ENCODE data around the gene PTGDS. TPM values are rescaled to one million over a fixed set of nuclear protein-coding genes. Genes with fewer than 3 reads are reported as not detected.

PTGDS gene
- total and polyA plus RNA-seq, 2 donors from 2014 or later = 236 to 709 TPM

- H3K27me3 ChIP-seq (ENCODE audit: control insufficient read depth, insufficient read depth, low read length) = no peaks in the 10 kb centered on the region
- intact Hi-C loops (cut with DNase I) = no loop called here
- TF ChIP-seq CTCF (IDR thresholded peaks at IDR 0.05; ENCODE audit: borderline replicate concordance, extremely low read depth, insufficient read depth) = no peak
- H3K4me3 ChIP-seq (ENCODE audit: low read length in 3 of 3) = no peak overlapping the region
- H3K9ac ChIP-seq (ENCODE audit: low read length in 3 of 3) = no peak overlapping the region
- no peaks in the 10 kb centered on the region for H3K9me3 ChIP-seq (ENCODE audit: control insufficient read depth in 2 of 3, insufficient read depth in 1 of 3, low read length in 3 of 3)
- peaks cover 0 to 17% (median 8%) of the 10 kb centered on the region in 3 donors for H3K4me1 ChIP-seq (ENCODE audit: control insufficient read depth in 2 of 3, insufficient read depth in 2 of 3, low read depth in 1 of 3, low read length in 3 of 3)
- no peak overlapping the region for H3K27ac ChIP-seq (ENCODE audit: low read depth in 2 of 2, low read length in 2 of 2)
- DNase-seq = peak in 2 of 5 donors; percentile 22 to 40
- FAIRE-seq = no peak
- peaks cover 0 to 5% (median 0%) of the 10 kb centered on the region in 3 donors for H3K36me3 ChIP-seq (ENCODE audit: control insufficient read depth in 2 of 3, insufficient read depth in 3 of 3, low read length in 3 of 3)
These were observed 20.5 kb downstream of the PTGDS start for GRCh38 chr9:136997830-136998234.

- Histone ChIP-seq H3K4me1 (ENCODE audit: control insufficient read depth in 2 of 3, insufficient read depth in 2 of 3, low read depth in 1 of 3, low read length in 3 of 3) (peaks cover 0 to 13% (median 3%) of the 10 kb centered on the region in 3 donors), H3K4me3 (ENCODE audit: low read length in 3 of 3) (no peak overlapping the region)
These were observed 23.1 kb downstream of the PTGDS start for GRCh38 chr9:137000177-137000930.

GRCh38 chr9:137001857-137002645 is 24.7 kb downstream of the PTGDS start:
- intact Hi-C loops (cut with DNase I) = no loop called here
- TF ChIP-seq CTCF (IDR thresholded peaks at IDR 0.05; ENCODE audit: borderline replicate concordance, extremely low read depth, insufficient read depth) = no peak
- FAIRE-seq (no peak), DNase-seq (no peak)
- H3K4me3 ChIP-seq (ENCODE audit: low read length in 3 of 3) = no peak overlapping the region
- H3K4me1 ChIP-seq (ENCODE audit: control insufficient read depth in 2 of 3, insufficient read depth in 2 of 3, low read depth in 1 of 3, low read length in 3 of 3) = peaks cover 0 to 6% (median 0%) of the 10 kb centered on the region in 3 donors
- H3K9ac ChIP-seq (ENCODE audit: low read length in 3 of 3) = no peak overlapping the region
- no peaks in the 10 kb centered on the region for H3K9me3 ChIP-seq (ENCODE audit: control insufficient read depth in 2 of 3, insufficient read depth in 1 of 3, low read length in 3 of 3)
- H3K36me3 ChIP-seq (ENCODE audit: control insufficient read depth in 2 of 3, insufficient read depth in 3 of 3, low read length in 3 of 3) = no peaks in the 10 kb centered on the region
- no peaks in the 10 kb centered on the region for H3K27me3 ChIP-seq (ENCODE audit: control insufficient read depth, insufficient read depth, low read length)
- no peak overlapping the region for H3K27ac ChIP-seq (ENCODE audit: low read depth in 2 of 2, low read length in 2 of 2)

More at GRCh38 chr9:137000177-137000930, 23.1 kb downstream of the PTGDS start:
- Histone ChIP-seq H3K36me3 (ENCODE audit: control insufficient read depth in 2 of 3, insufficient read depth in 3 of 3, low read length in 3 of 3) (no peaks in the 10 kb centered on the region), H3K27ac (ENCODE audit: low read depth in 2 of 2, low read length in 2 of 2) (peak overlapping the region in 1 of 2 donors; percentile 32), H3K9me3 (ENCODE audit: control insufficient read depth in 2 of 3, insufficient read depth in 1 of 3, low read length in 3 of 3) (no peaks in the 10 kb centered on the region), H3K27me3 (ENCODE audit: control insufficient read depth, insufficient read depth, low read length) (no peaks in the 10 kb centered on the region), H3K9ac (ENCODE audit: low read length in 3 of 3) (no peak overlapping the region)
- intact Hi-C loops (cut with DNase I) = no loop called here
- DNase-seq (peak in 1 of 5 donors; percentile 42), FAIRE-seq (no peak)
- no peak for TF ChIP-seq CTCF (IDR thresholded peaks at IDR 0.05; ENCODE audit: borderline replicate concordance, extremely low read depth, insufficient read depth)

Data from kidney (tissue), 14 donors.